Measurements from ENCODE around the gene MLLT3.

Gene MLLT3

GRCh38 chr9:20564650-20565049 lies 57.6 kb downstream of the MLLT3 start:
- no peak overlapping the region for H3K4me3 ChIP-seq (ENCODE audit: low read length)
- no peak for TF ChIP-seq ZNF274 (IDR thresholded peaks at IDR 0.05; ENCODE audit: low read depth, low read length)

- TF ChIP-seq ZNF274 (IDR thresholded peaks at IDR 0.05; ENCODE audit: low read depth, low read length): no peak
- H3K4me3 ChIP-seq (ENCODE audit: low read length): no peak overlapping the region
Observed at GRCh38 chr9:20563917-20564316, 58.4 kb downstream of the MLLT3 start.

DNA sequence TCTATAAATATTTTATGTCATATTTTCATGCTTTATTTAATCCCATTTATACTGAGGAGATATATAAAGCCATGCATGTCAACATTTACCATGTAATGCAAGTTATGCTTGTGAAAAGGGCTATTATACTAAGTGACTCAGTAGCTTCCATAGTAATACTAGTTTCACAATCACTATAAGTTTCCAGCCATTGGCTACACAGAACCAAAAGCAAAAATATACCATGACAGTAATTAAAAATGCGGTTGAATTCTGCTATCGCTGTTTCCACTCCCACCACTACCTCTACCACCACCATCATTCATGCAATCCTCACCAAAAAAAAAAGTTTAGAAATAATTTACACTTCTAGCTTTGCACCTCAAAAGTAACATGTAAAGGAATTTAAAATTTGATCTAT lies 60.2 kb downstream of the MLLT3 start:
- H3K4me3 ChIP-seq (ENCODE audit: low read length): no peak overlapping the region
- no peak for TF ChIP-seq ZNF274 (IDR thresholded peaks at IDR 0.05; ENCODE audit: low read depth, low read length)

- no peak overlapping the region for H3K4me3 ChIP-seq (ENCODE audit: low read length)
- no peak for TF ChIP-seq ZNF274 (IDR thresholded peaks at IDR 0.05; ENCODE audit: low read depth, low read length)
Observed at GRCh38 chr9:20561531-20561930, 60.8 kb downstream of the MLLT3 start.

DNA sequence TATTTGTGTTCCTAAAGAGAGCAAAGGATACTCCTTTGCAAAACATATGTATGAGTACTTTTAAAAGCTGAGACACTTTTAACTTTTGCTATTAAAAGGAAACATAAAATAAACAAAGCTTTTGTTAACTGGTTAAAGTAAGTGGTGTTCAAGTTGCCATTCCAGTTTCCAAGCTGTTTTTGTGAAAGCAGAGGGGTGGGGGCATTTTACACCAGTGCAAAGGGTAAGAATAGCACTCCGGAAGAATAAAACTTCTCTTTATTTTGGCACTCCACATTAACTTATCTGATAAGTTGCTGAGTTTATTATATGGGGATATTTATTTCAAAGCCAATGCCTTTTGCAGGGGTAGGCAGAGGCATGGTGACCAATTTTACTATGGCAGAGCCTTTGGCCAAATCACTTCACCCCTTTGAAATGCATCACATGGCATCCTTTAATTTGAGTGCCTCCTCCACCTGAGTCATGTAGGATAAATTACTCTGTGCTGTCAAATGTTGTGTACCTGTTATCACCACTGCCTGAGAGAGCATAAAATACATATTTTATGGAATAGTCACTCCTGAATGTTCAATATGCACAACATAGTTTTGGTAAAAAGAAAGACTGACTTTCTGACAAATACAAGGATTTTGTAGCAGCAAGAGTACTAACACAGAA lies 62.9 kb downstream of the MLLT3 start:
- no peak for TF ChIP-seq ZNF274 (IDR thresholded peaks at IDR 0.05; ENCODE audit: low read depth, low read length)
- H3K4me3 ChIP-seq (ENCODE audit: low read length): no peak overlapping the region

- no peak for TF ChIP-seq ZNF274 (IDR thresholded peaks at IDR 0.05; ENCODE audit: low read depth, low read length)
- H3K4me3 ChIP-seq (ENCODE audit: low read length): no peak overlapping the region
Observed at GRCh38 chr9:20558566-20559016, 63.7 kb downstream of the MLLT3 start.

DNA sequence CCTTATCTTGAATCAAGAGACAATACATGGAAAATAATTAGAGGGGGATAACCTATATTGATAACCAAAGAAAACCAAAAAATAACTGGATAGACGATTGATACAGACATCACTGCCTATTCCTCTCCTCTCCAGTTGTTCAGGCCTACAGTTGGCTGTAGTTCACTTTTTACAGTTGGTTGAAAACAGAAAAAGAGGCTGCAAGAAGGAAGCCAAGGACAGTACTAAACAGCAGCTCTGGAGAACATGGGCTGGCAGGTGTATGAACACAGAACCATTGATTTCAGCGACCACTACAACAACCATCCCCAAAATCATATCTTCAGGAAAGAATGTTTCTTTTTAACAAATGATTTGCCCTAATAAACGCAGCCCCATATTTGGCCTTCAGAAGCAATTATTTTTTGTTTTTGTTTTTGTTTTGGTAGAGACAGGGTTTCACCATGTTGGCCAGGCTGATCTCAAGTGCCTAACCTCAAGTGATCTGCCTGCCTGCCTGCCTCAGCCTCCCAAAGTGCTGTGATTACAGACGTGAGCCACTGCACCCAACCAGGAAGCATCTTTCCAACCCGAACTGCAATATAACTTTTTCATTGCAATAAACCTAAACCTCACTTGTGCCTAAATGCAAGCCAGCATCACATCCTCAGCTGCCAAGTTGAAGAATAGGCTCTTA lies 64.3 kb downstream of the MLLT3 start:
- TF ChIP-seq ZNF274 (IDR thresholded peaks at IDR 0.05; ENCODE audit: low read depth, low read length): no peak

GRCh38 chr9:20557285-20557684 lies 65.0 kb downstream of the MLLT3 start:
- no peak for TF ChIP-seq ZNF274 (IDR thresholded peaks at IDR 0.05; ENCODE audit: low read depth, low read length)
- H3K4me3 ChIP-seq (ENCODE audit: low read length): no peak overlapping the region

More for the DNA sequence above, 64.3 kb downstream of the MLLT3 start:
- H3K4me3 ChIP-seq (ENCODE audit: low read length): no peak overlapping the region

DNA sequence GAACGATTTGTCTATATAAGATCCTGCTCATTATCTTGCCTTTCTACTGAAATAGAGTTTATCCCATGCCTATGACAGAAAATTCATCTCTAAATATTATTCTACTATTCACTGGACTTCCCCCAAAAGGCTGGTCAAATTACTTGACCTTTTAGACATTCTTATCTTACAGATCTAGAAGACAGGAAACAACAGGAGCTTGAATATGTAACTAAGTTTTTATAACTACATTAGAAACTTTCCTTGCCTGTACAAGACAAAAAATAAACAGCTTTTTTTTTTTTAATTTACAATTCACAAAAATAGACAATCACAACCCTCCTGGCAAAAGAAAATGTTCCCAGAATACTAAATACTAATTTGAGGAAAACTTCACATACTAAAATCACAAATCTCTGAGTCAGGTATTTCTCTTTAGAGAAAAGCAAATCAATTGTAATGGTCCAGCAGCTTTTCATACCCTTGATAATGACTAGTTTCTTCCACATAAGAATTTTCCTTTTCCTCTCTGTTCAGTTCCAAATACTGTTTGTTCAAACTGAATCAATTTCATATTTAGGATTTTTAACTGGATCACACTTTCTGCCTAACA lies 68.6 kb downstream of the MLLT3 start:
- peak overlapping the region; percentile 69; the same call in 1 of the 2 replicates for H3K4me3 ChIP-seq (ENCODE audit: low read length)
- no peak for TF ChIP-seq ZNF274 (IDR thresholded peaks at IDR 0.05; ENCODE audit: low read depth, low read length)

DNA sequence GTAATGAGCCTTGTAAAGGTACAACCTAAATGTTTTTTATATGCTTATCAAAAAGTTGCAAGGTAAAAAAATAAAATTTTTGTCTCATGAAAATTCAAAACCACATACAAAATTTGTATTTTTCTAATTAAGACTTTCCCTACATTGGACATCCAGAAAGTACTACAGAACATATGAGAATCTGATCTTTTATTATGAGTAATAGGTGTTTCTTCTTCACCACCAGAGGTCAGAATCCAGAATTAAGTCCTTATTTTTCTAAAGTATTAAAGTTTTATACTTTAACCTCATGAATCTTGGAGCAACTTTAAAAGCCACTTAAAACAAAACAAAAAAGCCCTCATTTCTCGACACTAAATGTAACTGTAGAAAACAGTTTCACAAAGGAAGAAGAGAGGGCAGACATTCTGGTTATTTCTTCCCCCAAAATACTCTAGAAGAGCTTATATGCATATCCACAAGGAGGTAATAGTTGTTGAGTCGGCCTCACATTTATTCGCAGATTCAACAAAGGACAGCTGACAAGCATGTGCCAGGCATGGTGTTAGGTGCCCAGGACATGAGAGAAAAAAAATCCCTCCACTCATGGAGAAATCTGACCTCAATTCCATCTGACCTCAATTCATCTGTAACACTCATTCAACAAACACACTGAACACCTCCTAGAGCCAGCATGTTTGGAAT lies 69.3 kb downstream of the MLLT3 start:
- peak overlapping the region; percentile 69; the same call in 1 of the 2 replicates for H3K4me3 ChIP-seq (ENCODE audit: low read length)
- TF ChIP-seq ZNF274 (IDR thresholded peaks at IDR 0.05; ENCODE audit: low read depth, low read length): no peak

DNA sequence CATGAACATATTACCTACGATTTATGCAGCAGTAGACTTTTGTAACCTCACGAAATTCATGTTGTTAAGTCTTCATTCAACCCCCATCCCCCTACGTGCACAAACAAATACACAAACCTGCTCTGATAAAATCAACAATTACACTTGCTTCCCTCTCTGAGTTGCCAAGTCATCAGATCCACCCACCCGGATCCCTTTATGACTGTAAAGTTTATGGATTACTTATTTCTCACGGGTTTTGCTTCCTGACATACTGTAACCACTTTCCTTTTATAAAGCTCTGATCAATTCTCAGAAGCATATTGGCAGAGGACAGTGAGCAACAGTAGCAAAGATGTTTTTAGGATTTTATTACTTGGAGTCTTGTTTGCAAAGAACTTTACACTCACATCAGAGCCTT lies 70.5 kb downstream of the MLLT3 start:
- TF ChIP-seq ZNF274 (IDR thresholded peaks at IDR 0.05; ENCODE audit: low read depth, low read length): no peak
- H3K4me3 ChIP-seq (ENCODE audit: low read length): peak overlapping the region; percentile 62; the same call in 1 of the 2 replicates

- no peak overlapping the region for H3K4me3 ChIP-seq (ENCODE audit: low read length)
- TF ChIP-seq ZNF274 (IDR thresholded peaks at IDR 0.05; ENCODE audit: low read depth, low read length): no peak
Observed at GRCh38 chr9:20551236-20551635, 71.1 kb downstream of the MLLT3 start.

DNA sequence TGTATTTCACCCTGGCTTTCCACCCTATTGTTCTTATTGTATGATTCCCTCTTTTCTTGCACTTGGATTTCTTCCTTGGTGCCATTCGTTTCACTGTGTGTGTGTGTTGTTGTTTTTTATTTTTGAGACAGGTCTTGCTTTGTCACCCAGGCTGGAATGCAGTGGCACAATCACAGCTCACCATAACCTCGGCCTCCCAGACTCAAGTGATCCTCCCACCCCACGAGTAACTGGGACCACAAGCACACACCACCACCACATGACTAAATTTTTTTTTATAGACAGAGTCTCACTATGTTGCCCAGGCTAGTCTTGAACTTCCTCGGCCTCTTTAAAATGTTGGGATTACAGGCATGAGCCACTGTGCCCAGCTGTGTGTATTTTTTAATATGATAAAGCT lies 72.0 kb downstream of the MLLT3 start:
- no peak overlapping the region for H3K4me3 ChIP-seq (ENCODE audit: low read length)
- no peak for TF ChIP-seq ZNF274 (IDR thresholded peaks at IDR 0.05; ENCODE audit: low read depth, low read length)

DNA sequence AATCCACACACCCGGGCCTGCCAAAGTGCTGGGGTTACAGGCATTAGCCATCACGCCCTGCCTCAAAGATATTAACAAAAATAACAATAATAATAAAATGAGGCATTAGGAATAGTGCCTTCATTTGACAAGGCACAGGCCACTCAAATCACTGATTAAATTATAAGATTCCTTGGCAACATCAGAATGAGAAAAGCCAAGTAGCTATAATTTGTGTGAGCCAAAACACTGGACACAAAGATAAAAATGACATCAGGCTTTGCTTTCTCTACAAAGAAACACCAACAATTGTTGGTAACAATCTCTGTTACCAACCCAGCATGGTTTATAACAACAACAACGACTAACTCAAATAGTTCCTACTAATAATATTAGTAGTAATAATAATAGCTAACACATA lies 73.2 kb downstream of the MLLT3 start:
- H3K4me3 ChIP-seq (ENCODE audit: low read length): no peak overlapping the region
- no peak for TF ChIP-seq ZNF274 (IDR thresholded peaks at IDR 0.05; ENCODE audit: low read depth, low read length)

Data from GM08714 (cell line).